ENCODE data around the gene PWWP2A.

GRCh38 chr5:160042671-160043070, 76.6 kb downstream of the PWWP2A start:
- TF ChIP-seq CTCF (conservative IDR thresholded peaks at IDR 0.05) (no peak), ZFX (IDR thresholded peaks at IDR 0.05) (no peak)
